A673 (cell line): ENCODE measurements around the gene MVB12B.

Experiments
- CTCF ChIP-seq: fragments of 300-800, 200-600 bp; sonication (generic); conservative IDR thresholded peaks from 2 replicates; pipeline ENCODE4 v1.5.1; 2017; ENCODE audit warnings: low read depth, mild to moderate bottlenecking, antibody characterized with exemption, low read length, moderate library complexity, mixed read lengths
- EZH2 ChIP-seq: fragments of 200-600 bp; sonication (generic); IDR thresholded peaks from 2 replicates; pipeline ENCODE4 v1.6.1; 2017; ENCODE audit warnings: borderline replicate concordance, low read depth, mild to moderate bottlenecking, mixed read lengths, antibody characterized with exemption, low read length; ENCODE audit not compliant: poor library complexity, severe bottlenecking

- TF ChIP-seq CTCF (peak; percentile 80), EZH2 (no peak)
These were observed 24.5 kb upstream of the MVB12B start for GRCh38 chr9:126301985-126302603.
